Peyer's patch (tissue), 4 donors: ENCODE measurements around the gene DNAJC17. TPM values are rescaled to one million over a fixed set of nuclear protein-coding genes. Genes with fewer than 3 reads are reported as not detected.

Source experiments
- DNase-seq, 3 donors: peaks; one replicate each; pipeline ENCODE4 v3.0.0-alpha.2; 2017 to 2019
- H3K27ac ChIP-seq, 4 donors: fragments of 200-600 bp; sonication (generic); one replicate each; pipeline ENCODE4 v1.5.1; 2016 to 2019
- H3K27me3 ChIP-seq, 2 donors: fragments of 200-600 bp; sonication (generic); one replicate each; pipeline ENCODE4 v1.5.1; 2019
- H3K36me3 ChIP-seq, 3 donors: fragments of 200-600 bp; sonication (generic); one replicate each; pipeline ENCODE4 v1.5.1; 2016 to 2019
- H3K4me1 ChIP-seq, 4 donors: fragments of 200-600 bp; sonication (generic); one replicate each; pipeline ENCODE4 v1.5.1; 2016 to 2019
- H3K4me3 ChIP-seq, 4 donors: fragments of 200-600 bp; sonication (generic); 1 replicate in 3 of 4; 2 replicates in 1 of 4; pipeline ENCODE4 v1.5.1; 2016 to 2019; ENCODE audit warnings: mild to moderate bottlenecking in 1 of 4
- H3K9me3 ChIP-seq, 4 donors: fragments of 200-600 bp; sonication (generic); one replicate each; pipeline ENCODE4 v1.5.1; 2016 to 2019; ENCODE audit warnings: mild to moderate bottlenecking in 1 of 4
- POLR2A ChIP-seq, 2 donors: fragments of 450-650 bp; IDR thresholded peaks; one replicate each; pipeline ENCODE4 v1.5.1; 2017; ENCODE audit warnings: antibody characterized with exemption in 2 of 2, mild to moderate bottlenecking in 2 of 2, moderate library complexity in 2 of 2
- small RNA-seq, 2 donors: library from RNA; depleted of rRNA; stranded (forward); fragments of <200 nt; gene quantifications; one replicate each; pipeline ENCODE3, GENCODE V24; 2016
- total RNA-seq, 4 donors: library from RNA; depleted of rRNA; stranded (reverse); fragments of >200 nt; gene quantifications; one replicate each; pipeline ENCODE4 v1.1.0, GENCODE V29; 2016
- TF ChIP-seq, protein P1 (sequence below), 6 experiments: fragments of 450-650 bp in 4 of 6; fragments of 200-600 bp in 2 of 6; sonication (generic) in 1 of 6; IDR thresholded peaks; one replicate each; pipeline ENCODE4 v1.5.1; 2017 to 2019; ENCODE audit warnings: antibody characterized with exemption in 6 of 6, mild to moderate bottlenecking in 3 of 6, moderate library complexity in 1 of 6

Gene DNAJC17
- total RNA-seq, 4 donors from 2014 or later, result 26.9 to 37.1 (median 32.9) TPM

DNA sequence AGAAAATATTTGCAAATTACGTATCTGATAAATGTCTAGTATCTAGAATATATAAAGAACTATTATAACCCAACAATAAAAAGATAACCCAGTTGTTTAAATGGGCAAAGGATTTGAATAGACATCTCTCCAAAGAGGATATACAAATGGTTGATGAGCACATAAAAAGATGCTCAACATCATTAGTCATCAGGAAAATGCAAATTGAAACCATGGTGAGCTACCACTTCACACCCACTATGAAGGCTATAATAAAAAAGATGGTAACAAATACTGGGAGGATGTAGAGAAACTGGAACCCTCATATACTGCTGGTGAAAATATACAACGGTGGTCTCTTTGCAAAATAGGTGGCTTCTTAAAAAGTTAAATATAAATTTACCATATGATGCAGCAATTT is 84.3 kb downstream of the DNAJC17 start:
- H3K9me3 ChIP-seq, result no peaks in the 10 kb centered on the region
- H3K4me1 ChIP-seq, result no peaks in the 10 kb centered on the region
- H3K4me3 ChIP-seq, result no peak overlapping the region
- H3K36me3 ChIP-seq, result no peaks in the 10 kb centered on the region
- no peak overlapping the region for H3K27ac ChIP-seq
- TF ChIP-seq, protein P1, sequence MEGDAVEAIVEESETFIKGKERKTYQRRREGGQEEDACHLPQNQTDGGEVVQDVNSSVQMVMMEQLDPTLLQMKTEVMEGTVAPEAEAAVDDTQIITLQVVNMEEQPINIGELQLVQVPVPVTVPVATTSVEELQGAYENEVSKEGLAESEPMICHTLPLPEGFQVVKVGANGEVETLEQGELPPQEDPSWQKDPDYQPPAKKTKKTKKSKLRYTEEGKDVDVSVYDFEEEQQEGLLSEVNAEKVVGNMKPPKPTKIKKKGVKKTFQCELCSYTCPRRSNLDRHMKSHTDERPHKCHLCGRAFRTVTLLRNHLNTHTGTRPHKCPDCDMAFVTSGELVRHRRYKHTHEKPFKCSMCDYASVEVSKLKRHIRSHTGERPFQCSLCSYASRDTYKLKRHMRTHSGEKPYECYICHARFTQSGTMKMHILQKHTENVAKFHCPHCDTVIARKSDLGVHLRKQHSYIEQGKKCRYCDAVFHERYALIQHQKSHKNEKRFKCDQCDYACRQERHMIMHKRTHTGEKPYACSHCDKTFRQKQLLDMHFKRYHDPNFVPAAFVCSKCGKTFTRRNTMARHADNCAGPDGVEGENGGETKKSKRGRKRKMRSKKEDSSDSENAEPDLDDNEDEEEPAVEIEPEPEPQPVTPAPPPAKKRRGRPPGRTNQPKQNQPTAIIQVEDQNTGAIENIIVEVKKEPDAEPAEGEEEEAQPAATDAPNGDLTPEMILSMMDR (IDR thresholded peaks at IDR 0.05), result no peak
- no peak for TF ChIP-seq POLR2A (IDR thresholded peaks at IDR 0.05)
- no peaks in the 10 kb centered on the region for H3K27me3 ChIP-seq
- DNase-seq, result no peak

DNA sequence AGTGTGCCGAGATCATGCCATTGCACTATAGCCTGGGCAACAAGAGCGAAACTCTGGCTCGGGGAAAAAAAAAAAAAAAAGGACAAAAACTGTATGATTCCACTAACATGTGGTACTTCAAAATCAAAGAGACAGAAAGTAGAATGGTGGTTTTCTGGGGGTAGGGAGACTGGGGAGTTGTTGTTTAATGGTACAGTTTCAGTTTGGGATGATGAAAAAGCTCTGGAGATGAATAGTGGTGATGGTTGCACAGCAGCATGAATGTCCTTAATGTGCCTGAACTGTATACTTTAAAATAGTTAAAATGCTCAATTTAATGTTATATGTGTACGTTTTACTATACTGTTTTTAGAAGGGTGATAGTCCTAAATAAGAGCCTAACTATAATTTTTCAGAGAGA is 84.9 kb downstream of the DNAJC17 start:
- Histone ChIP-seq H3K4me3 (no peak overlapping the region), H3K27me3 (no peaks in the 10 kb centered on the region)
- TF ChIP-seq, protein P1 (IDR thresholded peaks at IDR 0.05), result no peak
- TF ChIP-seq POLR2A (IDR thresholded peaks at IDR 0.05), result no peak

DNA sequence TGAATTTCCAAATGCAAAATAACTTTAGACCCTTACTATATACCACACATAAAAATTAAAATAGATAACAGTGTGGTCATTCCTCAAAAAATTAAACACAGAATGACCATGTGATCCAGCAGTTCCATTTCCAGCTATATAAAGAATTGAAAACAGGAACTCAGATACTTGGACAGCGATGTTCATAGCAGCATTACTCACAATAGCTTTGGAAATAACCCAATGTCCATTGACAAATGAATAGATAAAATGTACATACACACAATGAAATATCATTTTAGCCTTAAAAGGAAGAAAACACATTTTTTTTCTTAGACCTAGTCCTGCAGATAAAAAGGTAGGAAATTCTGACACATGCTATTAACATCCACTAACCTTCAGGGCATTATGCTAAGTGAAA is 85.6 kb downstream of the DNAJC17 start:
- Histone ChIP-seq H3K9me3 (no peaks in the 10 kb centered on the region), H3K27ac (no peak overlapping the region), H3K27me3 (no peaks in the 10 kb centered on the region), H3K4me1 (no peaks in the 10 kb centered on the region), H3K36me3 (no peaks in the 10 kb centered on the region), H3K4me3 (no peak overlapping the region)
- no peak for TF ChIP-seq POLR2A (IDR thresholded peaks at IDR 0.05)
- TF ChIP-seq, protein P1 (IDR thresholded peaks at IDR 0.05), result no peak
- DNase-seq, result no peak

More for the DNA sequence above, 84.9 kb downstream of the DNAJC17 start:
- H3K36me3 ChIP-seq, result no peaks in the 10 kb centered on the region
- H3K9me3 ChIP-seq, result no peaks in the 10 kb centered on the region
- no peaks in the 10 kb centered on the region for H3K4me1 ChIP-seq
- no peak for DNase-seq
- no peak overlapping the region for H3K27ac ChIP-seq

DNA sequence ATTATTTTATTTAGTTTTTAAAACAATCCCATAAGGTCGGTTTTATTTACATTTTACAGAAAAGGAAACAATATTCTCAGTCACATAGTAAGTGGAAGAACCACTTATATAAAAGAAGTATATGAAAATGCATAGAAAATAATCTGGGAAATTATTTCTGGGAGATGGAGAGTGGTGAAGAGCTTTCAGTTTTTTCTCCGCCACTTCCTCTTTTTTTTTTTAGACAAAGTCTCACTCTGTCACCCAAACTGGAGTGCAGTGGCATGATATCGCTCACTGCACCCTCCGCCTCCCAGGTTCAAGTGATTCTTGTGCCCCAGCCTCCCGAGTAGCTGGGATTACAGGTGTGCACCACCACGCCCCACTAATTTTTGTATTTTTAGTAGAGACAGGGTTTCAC is 91.1 kb downstream of the DNAJC17 start:
- Histone ChIP-seq H3K36me3 (no peaks in the 10 kb centered on the region), H3K4me1 (no peaks in the 10 kb centered on the region), H3K27me3 (no peaks in the 10 kb centered on the region), H3K4me3 (no peak overlapping the region), H3K9me3 (no peaks in the 10 kb centered on the region), H3K27ac (no peak overlapping the region)
- TF ChIP-seq POLR2A (IDR thresholded peaks at IDR 0.05), result no peak
- TF ChIP-seq, protein P1 (IDR thresholded peaks at IDR 0.05), result no peak
- DNase-seq, result peak in 1 of 3 donors; percentile 21

Small RNA genes lying within 50 kb of the gene (small RNA-seq; reads per million reads assigned to genes)
- 0 reads per million in 2 donors for gene SUMO2P15

Other genes starting within 250 kb of the DNAJC17 start
- gene CCDC32, start 242.4 kb downstream of the DNAJC17 start, total RNA-seq, result 10 to 100 TPM; 31.2 to 41.3 (median 32.2) TPM
- 10 to 100 TPM in 1 of 4 donors, 1 to 10 TPM in 3; 4.7 to 21.5 (median 6.8) TPM for gene RPUSD2, start 238.2 kb downstream of the DNAJC17 start, total RNA-seq
- 10 to 100 TPM in 2 of 4 donors, 1 to 10 TPM in 2; 6.6 to 26.6 (median 12.8) TPM for gene KNL1, start 213.2 kb downstream of the DNAJC17 start, total RNA-seq
- 1 to 10 TPM in 3 of 4 donors, not detected in 1; 1.1 to 7.4 (median 1.2) TPM for gene RAD51, start 112.3 kb downstream of the DNAJC17 start, total RNA-seq
- gene RMDN3, start 52.2 kb downstream of the DNAJC17 start, total RNA-seq, result 10 to 100 TPM; 69.2 to 94.7 (median 74.0) TPM
- gene GCHFR, start 43.4 kb downstream of the DNAJC17 start, total RNA-seq, result 100 to 1,000 TPM in 3 of 4 donors, 10 to 100 TPM in 1; 81.7 to 286 (median 136) TPM
- 1 to 10 TPM in 2 of 4 donors, not detected in 2; 1.1 to 1.3 TPM for gene C15orf62, start 37.5 kb downstream of the DNAJC17 start, total RNA-seq
- 100 to 1,000 TPM in 1 of 4 donors, 10 to 100 TPM in 3; 56.9 to 110 (median 79.9) TPM for gene ZFYVE19, start 384 bp downstream of the DNAJC17 start, total RNA-seq
- gene PPP1R14D, start 21.2 kb upstream of the DNAJC17 start, total RNA-seq, result 100 to 1,000 TPM in 2 of 4 donors, 10 to 100 TPM in 2; 42.9 to 217 (median 148) TPM
- 100 to 1,000 TPM; 103 to 991 (median 784) TPM for gene SPINT1, start 36.6 kb upstream of the DNAJC17 start, total RNA-seq
- gene RHOV, start 66.8 kb upstream of the DNAJC17 start, total RNA-seq, result 1 to 10 TPM in 1 of 4 donors, under 1 TPM in 2, not detected in 1; 0.67 to 1.6 (median 0.88) TPM
- 10 to 100 TPM; 15.7 to 26.8 (median 23.8) TPM for gene VPS18, start 87.0 kb upstream of the DNAJC17 start, total RNA-seq
- gene DLL4, start 121.9 kb upstream of the DNAJC17 start, total RNA-seq, result 10 to 100 TPM in 3 of 4 donors, 1 to 10 TPM in 1; 7.8 to 15.3 (median 12.3) TPM
- gene CHAC1, start 146.0 kb upstream of the DNAJC17 start, total RNA-seq, result 1 to 10 TPM in 1 of 4 donors, not detected in 3; 2.4 TPM